ENCODE measurements around the gene BHLHA15.

BHLHA15 gene

GRCh38 chr7:98171449-98171848, 39.8 kb upstream of the BHLHA15 start:
- DNase-seq = no peak
- Histone ChIP-seq H3K27me3 (ENCODE audit: insufficient read depth, low read depth, severe bottlenecking) (no peaks in the 10 kb centered on the region), H3K36me3 (peaks cover 5% of the 10 kb centered on the region), H3K27ac (no peak overlapping the region), H3K4me3 (ENCODE audit: low read depth, low read length) (no peak overlapping the region), H3K9me3 (ENCODE audit: severe bottlenecking) (no peaks in the 10 kb centered on the region)
- no peak for TF ChIP-seq CTCF (IDR thresholded peaks at IDR 0.05; ENCODE audit: low read depth, low read length)

DNA sequence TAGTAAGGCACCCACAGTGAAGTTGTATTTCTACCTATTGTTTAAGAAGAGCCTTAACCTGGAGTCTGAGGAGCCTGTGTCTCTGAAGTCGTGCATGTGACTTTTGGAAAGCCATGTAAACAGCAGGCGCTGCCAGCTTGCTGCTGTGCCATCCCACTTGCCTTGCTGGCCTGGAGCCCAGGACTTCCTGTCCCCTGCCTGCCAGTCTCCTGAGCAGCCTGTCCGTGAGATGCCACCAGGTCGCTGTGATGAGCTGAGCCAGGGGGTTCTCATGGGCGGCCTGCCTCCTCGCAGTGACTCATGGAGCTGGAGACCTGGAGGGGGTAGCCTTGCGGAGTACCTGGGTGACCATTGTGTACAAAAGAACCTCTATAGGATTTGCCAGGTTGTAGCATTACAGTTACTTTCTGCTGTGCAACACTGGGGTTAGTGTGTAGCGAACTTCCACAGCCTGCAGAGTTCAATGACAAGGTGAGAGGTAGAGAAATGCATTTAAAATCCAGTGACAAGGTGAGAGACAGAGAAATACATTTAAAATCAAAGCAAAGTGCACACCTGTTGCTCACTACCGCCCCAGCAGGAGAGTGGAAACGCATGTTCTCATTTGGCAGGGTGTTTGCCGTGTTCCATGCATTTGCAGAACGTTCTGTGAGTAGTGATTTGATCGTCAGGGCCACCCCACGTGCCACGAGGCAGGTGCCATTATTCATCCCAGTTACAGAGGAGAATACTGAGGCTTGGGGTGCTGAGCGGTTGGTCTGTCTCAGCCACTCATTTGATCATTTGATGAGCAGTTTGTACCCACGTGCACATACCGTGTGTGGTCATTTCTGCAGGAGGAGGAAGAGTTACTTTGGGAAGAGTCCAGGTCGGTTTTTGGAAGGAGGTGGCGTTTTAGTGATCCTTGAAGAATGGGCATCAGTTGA, 36.6 kb upstream of the BHLHA15 start:
- Histone ChIP-seq H3K27ac (no peak overlapping the region), H3K4me3 (ENCODE audit: low read depth, low read length) (no peak overlapping the region), H3K9me3 (ENCODE audit: severe bottlenecking) (no peaks in the 10 kb centered on the region), H3K36me3 (peaks cover 11% of the 10 kb centered on the region), H3K27me3 (ENCODE audit: insufficient read depth, low read depth, severe bottlenecking) (no peaks in the 10 kb centered on the region)
- DNase-seq = no peak
- no peak for TF ChIP-seq CTCF (IDR thresholded peaks at IDR 0.05; ENCODE audit: low read depth, low read length)

- Histone ChIP-seq H3K36me3 (peaks cover 14% of the 10 kb centered on the region), H3K4me3 (ENCODE audit: low read depth, low read length) (no peak overlapping the region), H3K27me3 (ENCODE audit: insufficient read depth, low read depth, severe bottlenecking) (no peaks in the 10 kb centered on the region), H3K9me3 (ENCODE audit: severe bottlenecking) (no peaks in the 10 kb centered on the region), H3K27ac (no peak overlapping the region)
- no peak for TF ChIP-seq CTCF (IDR thresholded peaks at IDR 0.05; ENCODE audit: low read depth, low read length)
- DNase-seq = no peak
Observed at GRCh38 chr7:98175260-98175940, 35.8 kb upstream of the BHLHA15 start.

- Histone ChIP-seq H3K27me3 (ENCODE audit: insufficient read depth, low read depth, severe bottlenecking) (no peaks in the 10 kb centered on the region), H3K4me3 (ENCODE audit: low read depth, low read length) (no peak overlapping the region), H3K27ac (no peak overlapping the region), H3K9me3 (ENCODE audit: severe bottlenecking) (no peaks in the 10 kb centered on the region), H3K36me3 (peaks cover 14% of the 10 kb centered on the region)
- no peak for TF ChIP-seq CTCF (IDR thresholded peaks at IDR 0.05; ENCODE audit: low read depth, low read length)
- DNase-seq = no peak
Observed at GRCh38 chr7:98177553-98177952, 33.7 kb upstream of the BHLHA15 start.

- peaks cover 11% of the 10 kb centered on the region for H3K36me3 ChIP-seq
- H3K27ac ChIP-seq = no peak overlapping the region
- H3K4me3 ChIP-seq (ENCODE audit: low read depth, low read length) = no peak overlapping the region
- no peak for TF ChIP-seq CTCF (IDR thresholded peaks at IDR 0.05; ENCODE audit: low read depth, low read length)
- H3K9me3 ChIP-seq (ENCODE audit: severe bottlenecking) = no peaks in the 10 kb centered on the region
- DNase-seq = no peak
- no peaks in the 10 kb centered on the region for H3K27me3 ChIP-seq (ENCODE audit: insufficient read depth, low read depth, severe bottlenecking)
Observed at GRCh38 chr7:98178321-98178720, 32.9 kb upstream of the BHLHA15 start.
